ENCODE results near the gene CSGALNACT2. TPM values are rescaled to one million over a fixed set of nuclear protein-coding genes. Genes with fewer than 3 reads are reported as not detected.
"Not testable (repeated sequence)": the region's sequence is repeated elsewhere in the genome, so short reads cannot be mapped to it uniquely, and the experiment has no call there.

Gene CSGALNACT2
- total and polyA plus RNA-seq, 12 donors, result 4.6 to 12.9 (median 9.6) TPM

GRCh38 chr10:43090664-43091063, 47.6 kb upstream of the CSGALNACT2 start:
- no peaks in the 10 kb centered on the region for H3K36me3 ChIP-seq
- no peaks in the 10 kb centered on the region for H3K9me3 ChIP-seq
- peaks cover 0 to 27% (median 7%) of the 10 kb centered on the region in 7 donors for H3K27me3 ChIP-seq
- peaks cover 0 to 9% (median 0%) of the 10 kb centered on the region in 9 donors for H3K4me1 ChIP-seq
- ATAC-seq, result no peak
- no peak for DNase-seq
- no peak overlapping the region for H3K27ac ChIP-seq
- no peak overlapping the region for H3K4me3 ChIP-seq
- TF ChIP-seq CTCF (IDR thresholded peaks at IDR 0.05), result no peak
- intact Hi-C loops (cut with DNase I), result no loop called here
- 86 to 89% methylated on average over 10 of the region's 10 CpGs for whole genome bisulfite sequencing, 2 donors

- Histone ChIP-seq H3K9me3 (no peaks in the 10 kb centered on the region), H3K27ac (no peak overlapping the region), H3K27me3 (peaks cover 0 to 22% (median 9%) of the 10 kb centered on the region in 7 donors), H3K4me3 (no peak overlapping the region), H3K4me1 (peaks cover 0 to 9% (median 0%) of the 10 kb centered on the region in 9 donors), H3K36me3 (no peaks in the 10 kb centered on the region)
- DNase-seq (no peak), ATAC-seq (no peak)
- intact Hi-C loops (cut with DNase I), result no loop called here
- no peak for TF ChIP-seq CTCF (IDR thresholded peaks at IDR 0.05)
- WGBS, 2 donors, result 65 to 70% methylated on average over 3 of the region's 3 CpGs
Measured at GRCh38 chr10:43091846-43092245, 46.4 kb upstream of the CSGALNACT2 start.

GRCh38 chr10:43093423-43094076, 44.7 kb upstream of the CSGALNACT2 start:
- Histone ChIP-seq H3K9me3 (no peaks in the 10 kb centered on the region), H3K36me3 (no peaks in the 10 kb centered on the region), H3K27ac (no peak overlapping the region), H3K4me1 (peaks cover 0 to 9% (median 0%) of the 10 kb centered on the region in 9 donors), H3K4me3 (no peak overlapping the region), H3K27me3 (peaks cover 0 to 30% (median 11%) of the 10 kb centered on the region in 7 donors)
- TF ChIP-seq CTCF (IDR thresholded peaks at IDR 0.05), result peak in 4 of 9 donors; percentile 13 to 25 (median 22)
- 31 to 35% methylated on average over 12 of the region's 12 CpGs for WGBS, 2 donors
- ATAC-seq, result peak in 7 of 8 donors; percentile 43 to 61 (median 49)
- intact Hi-C loops (cut with DNase I), result no loop called here
- no peak for DNase-seq

- H3K4me1 ChIP-seq, result peaks cover 0 to 9% (median 0%) of the 10 kb centered on the region in 9 donors
- no peaks in the 10 kb centered on the region for H3K36me3 ChIP-seq
- DNase-seq (no peak), ATAC-seq (no peak)
- intact Hi-C loops (cut with DNase I), result no loop called here
- peaks cover 0 to 30% (median 12%) of the 10 kb centered on the region in 7 donors for H3K27me3 ChIP-seq
- WGBS, 2 donors, result 59 to 63% methylated on average over 9 of the region's 9 CpGs
- H3K4me3 ChIP-seq, result no peak overlapping the region
- no peak for TF ChIP-seq CTCF (IDR thresholded peaks at IDR 0.05)
- H3K9me3 ChIP-seq, result no peaks in the 10 kb centered on the region
- H3K27ac ChIP-seq, result no peak overlapping the region
Measured at GRCh38 chr10:43094085-43094484, 44.2 kb upstream of the CSGALNACT2 start.

GRCh38 chr10:43099339-43099738, 38.9 kb upstream of the CSGALNACT2 start:
- H3K4me1 ChIP-seq; H3K36me3 ChIP-seq; intact Hi-C loops (cut with DNase I); H3K4me3 ChIP-seq; DNase-seq; H3K27ac ChIP-seq; ATAC-seq; H3K9me3 ChIP-seq: not testable (repeated sequence)
- 88 to 90% methylated on average over 6 of the region's 6 CpGs for WGBS, 2 donors
- H3K27me3 ChIP-seq, result peaks cover 0 to 52% (median 36%) of the 10 kb centered on the region in 7 donors

Measured in heart right ventricle (tissue), 16 donors.